ENCODE results near the gene TGFBR3. TPM values are rescaled to one million over a fixed set of nuclear protein-coding genes. Genes with fewer than 3 reads are reported as not detected.

TGFBR3 gene
- total RNA-seq, 1 donor from 2014 or later: 2.5 TPM

GRCh38 chr1:91806181-91806768 lies 79.7 kb downstream of the TGFBR3 start:
- FAIRE-seq: no peak
- peaks cover 9% of the 10 kb centered on the region for H3K27me3 Mint-ChIP-seq (ENCODE audit: low read depth, unreplicated experiment)
- H3K27ac ChIP-seq (ENCODE audit: low read depth, low read length): no peak overlapping the region

GRCh38 chr1:91805311-91805801 lies 80.6 kb downstream of the TGFBR3 start:
- Histone ChIP-seq H3K4me3 (ENCODE audit: insufficient read depth, low read depth, low read length) (no peak overlapping the region), H3K4me2 (ENCODE audit: low read length) (no peak overlapping the region), H2AFZ (ENCODE audit: low read depth, low read length) (no peak overlapping the region), H3K27me3 (ENCODE audit: insufficient read depth, low read length) (no peaks in the 10 kb centered on the region), H3K27ac (ENCODE audit: low read depth, low read length) (no peak overlapping the region), H3K9ac (ENCODE audit: low read length) (no peak overlapping the region), H4K20me1 (ENCODE audit: insufficient read depth, low read length) (no peaks in the 10 kb centered on the region), H3K79me2 (ENCODE audit: insufficient read depth, low read length) (no peaks in the 10 kb centered on the region), H3K9me3 (ENCODE audit: insufficient read depth, low read depth, low read length) (no peaks in the 10 kb centered on the region), H3K4me1 (ENCODE audit: insufficient read depth, low read length) (peaks cover 4% of the 10 kb centered on the region), H3K36me3 (ENCODE audit: insufficient read depth, low read length) (no peaks in the 10 kb centered on the region)
- Mint-ChIP-seq H3K36me3 (ENCODE audit: low read depth, unreplicated experiment) (peaks cover 3% of the 10 kb centered on the region), H3K4me1 (ENCODE audit: low read depth, unreplicated experiment) (peaks cover 24% of the 10 kb centered on the region), H3K27me3 (ENCODE audit: low read depth, unreplicated experiment) (peaks cover 9% of the 10 kb centered on the region), H3K4me3 (ENCODE audit: unreplicated experiment) (no peak overlapping the region), H3K9me3 (ENCODE audit: unreplicated experiment) (no peaks in the 10 kb centered on the region), H3K27ac (ENCODE audit: unreplicated experiment) (no peak overlapping the region)
- FAIRE-seq (no peak), DNase-seq (ENCODE audit: low read depth) (no peak)
- TF ChIP-seq CTCF (IDR thresholded peaks at IDR 0.05; ENCODE audit: insufficient read depth, low read depth, low read length) (no peak), EZH2 (IDR thresholded peaks at IDR 0.05; ENCODE audit: insufficient read depth, low read length) (no peak)

More at GRCh38 chr1:91806181-91806768, 79.7 kb downstream of the TGFBR3 start:
- no peak overlapping the region for H3K4me2 ChIP-seq (ENCODE audit: low read length)
- H3K4me1 Mint-ChIP-seq (ENCODE audit: low read depth, unreplicated experiment): peaks cover 24% of the 10 kb centered on the region
- H3K36me3 ChIP-seq (ENCODE audit: insufficient read depth, low read length): no peaks in the 10 kb centered on the region
- H3K36me3 Mint-ChIP-seq (ENCODE audit: low read depth, unreplicated experiment): peaks cover 3% of the 10 kb centered on the region
- H3K27me3 ChIP-seq (ENCODE audit: insufficient read depth, low read length): no peaks in the 10 kb centered on the region
- H3K9ac ChIP-seq (ENCODE audit: low read length): no peak overlapping the region
- H3K79me2 ChIP-seq (ENCODE audit: insufficient read depth, low read length): no peaks in the 10 kb centered on the region
- no peak overlapping the region for H3K4me3 ChIP-seq (ENCODE audit: insufficient read depth, low read depth, low read length)
- H3K27ac Mint-ChIP-seq (ENCODE audit: unreplicated experiment): no peak overlapping the region
- no peak for TF ChIP-seq EZH2 (IDR thresholded peaks at IDR 0.05; ENCODE audit: insufficient read depth, low read length)
- TF ChIP-seq CTCF (IDR thresholded peaks at IDR 0.05; ENCODE audit: insufficient read depth, low read depth, low read length): no peak
- no peaks in the 10 kb centered on the region for H3K9me3 ChIP-seq (ENCODE audit: insufficient read depth, low read depth, low read length)
- DNase-seq (ENCODE audit: low read depth): no peak
- H4K20me1 ChIP-seq (ENCODE audit: insufficient read depth, low read length): no peaks in the 10 kb centered on the region
- no peak overlapping the region for H3K4me3 Mint-ChIP-seq (ENCODE audit: unreplicated experiment)
- no peak overlapping the region for H2AFZ ChIP-seq (ENCODE audit: low read depth, low read length)
- no peaks in the 10 kb centered on the region for H3K9me3 Mint-ChIP-seq (ENCODE audit: unreplicated experiment)
- peaks cover 4% of the 10 kb centered on the region for H3K4me1 ChIP-seq (ENCODE audit: insufficient read depth, low read length)

- H3K4me1 ChIP-seq (ENCODE audit: insufficient read depth, low read length): peaks cover 4% of the 10 kb centered on the region
- peak overlapping the region; percentile 27 for H3K4me2 ChIP-seq (ENCODE audit: low read length)
- no peaks in the 10 kb centered on the region for H3K9me3 ChIP-seq (ENCODE audit: insufficient read depth, low read depth, low read length)
- DNase-seq (ENCODE audit: low read depth): peak; percentile 93
- H3K9ac ChIP-seq (ENCODE audit: low read length): no peak overlapping the region
- no peaks in the 10 kb centered on the region for H3K9me3 Mint-ChIP-seq (ENCODE audit: unreplicated experiment)
- no peak overlapping the region for H3K4me3 ChIP-seq (ENCODE audit: insufficient read depth, low read depth, low read length)
- H3K36me3 ChIP-seq (ENCODE audit: insufficient read depth, low read length): no peaks in the 10 kb centered on the region
- peaks cover 3% of the 10 kb centered on the region for H3K36me3 Mint-ChIP-seq (ENCODE audit: low read depth, unreplicated experiment)
- no peak overlapping the region for H2AFZ ChIP-seq (ENCODE audit: low read depth, low read length)
- no peak overlapping the region for H3K4me3 Mint-ChIP-seq (ENCODE audit: unreplicated experiment)
- H3K79me2 ChIP-seq (ENCODE audit: insufficient read depth, low read length): no peaks in the 10 kb centered on the region
- FAIRE-seq: no peak
- no peaks in the 10 kb centered on the region for H4K20me1 ChIP-seq (ENCODE audit: insufficient read depth, low read length)
- no peak overlapping the region for H3K27ac ChIP-seq (ENCODE audit: low read depth, low read length)
- no peak for TF ChIP-seq EZH2 (IDR thresholded peaks at IDR 0.05; ENCODE audit: insufficient read depth, low read length)
- TF ChIP-seq CTCF (IDR thresholded peaks at IDR 0.05; ENCODE audit: insufficient read depth, low read depth, low read length): no peak
- peaks cover 24% of the 10 kb centered on the region for H3K4me1 Mint-ChIP-seq (ENCODE audit: low read depth, unreplicated experiment)
- no peak overlapping the region for H3K27ac Mint-ChIP-seq (ENCODE audit: unreplicated experiment)
- peaks cover 9% of the 10 kb centered on the region for H3K27me3 Mint-ChIP-seq (ENCODE audit: low read depth, unreplicated experiment)
- H3K27me3 ChIP-seq (ENCODE audit: insufficient read depth, low read length): no peaks in the 10 kb centered on the region
These were observed 81.4 kb downstream of the TGFBR3 start for GRCh38 chr1:91804546-91805023.

Measured in astrocyte (in vitro differentiated cells and primary cell).